ENCODE results near the gene C3. TPM values are rescaled to one million over a fixed set of nuclear protein-coding genes. Genes with fewer than 3 reads are reported as not detected.

Gene C3
- total and polyA plus RNA-seq, 2 of the 13 experiments (the other 11 are each of a cell fraction or from before 2014, with no cell fraction given): 1,455 to 6,272 TPM

- TF ChIP-seq ZNF343 (CRISPR knock-in tag; IDR thresholded peaks at IDR 0.05) (no peak), CC2D1A (CRISPR knock-in tag; IDR thresholded peaks at IDR 0.05) (no peak), ZBTB1 (CRISPR knock-in tag; IDR thresholded peaks at IDR 0.05; ENCODE audit: borderline replicate concordance) (no peak), BRD4 (CRISPR knock-in tag; IDR thresholded peaks at IDR 0.05) (0 out of 2 replicates have a peak, but pooled peaks have one; percentile 17), ZNF317 (CRISPR knock-in tag; IDR thresholded peaks at IDR 0.05) (peak; percentile 42; the same call in 1 of the 2 replicates), ZMYM3 (CRISPR knock-in tag; IDR thresholded peaks at IDR 0.05) (no peak), RXRA (CRISPR knock-in tag; IDR thresholded peaks at IDR 0.05) (peak; percentile 67; the same call in 1 of the 2 replicates), ZNF670 (CRISPR knock-in tag; IDR thresholded peaks at IDR 0.05; ENCODE audit: borderline replicate concordance) (no peak), ZNF432 (CRISPR knock-in tag; IDR thresholded peaks at IDR 0.05; ENCODE audit: borderline replicate concordance) (no peak), ZNF354B (CRISPR knock-in tag; IDR thresholded peaks at IDR 0.05) (no peak), IRF9 (CRISPR knock-in tag; IDR thresholded peaks at IDR 0.05; ENCODE audit: borderline replicate concordance) (no peak), ZNF10 (CRISPR knock-in tag; IDR thresholded peaks at IDR 0.05; ENCODE audit: borderline replicate concordance, low read depth) (no peak), KAT8 (CRISPR knock-in tag; IDR thresholded peaks at IDR 0.05) (0 out of 2 replicates have a peak, but pooled peaks have one; percentile 29), ZNF501 (CRISPR knock-in tag; IDR thresholded peaks at IDR 0.05) (0 out of 2 replicates have a peak, but pooled peaks have one; percentile 33), ZNF773 (CRISPR knock-in tag; IDR thresholded peaks at IDR 0.05; ENCODE audit: borderline replicate concordance) (no peak), U2AF1 (optimal IDR thresholded peaks at IDR 0.05; ENCODE audit: low read depth, low read length) (no peak), ARID2 (CRISPR knock-in tag; IDR thresholded peaks at IDR 0.05; ENCODE audit: borderline replicate concordance) (no peak), SKI (IDR thresholded peaks at IDR 0.05; ENCODE audit: partially characterized antibody) (peak; percentile 35), MXD4 (CRISPR knock-in tag; IDR thresholded peaks at IDR 0.05) (no peak), TERF1 (CRISPR knock-in tag; IDR thresholded peaks at IDR 0.05) (no peak), XRCC5 (optimal IDR thresholded peaks at IDR 0.05; ENCODE audit: low read length) (peak; percentile 14), ZNF430 (CRISPR knock-in tag; IDR thresholded peaks at IDR 0.05) (peak; percentile 26; the same call in 1 of the 2 replicates), ZNF414 (CRISPR knock-in tag; IDR thresholded peaks at IDR 0.05) (no peak), ZNF333 (CRISPR knock-in tag; IDR thresholded peaks at IDR 0.05; ENCODE audit: borderline replicate concordance) (no peak), ZBTB39 (CRISPR knock-in tag; IDR thresholded peaks at IDR 0.05) (no peak), SOX6 (IDR thresholded peaks at IDR 0.05) (no peak), SOX6 (CRISPR knock-in tag; IDR thresholded peaks at IDR 0.05) (peak; percentile 83)
Observed at GRCh38 chr19:6725513-6726231, 5.2 kb upstream of the C3 start (continued).
